Natural killer cell (primary cell): ENCODE measurements around the gene PKD2L2. TPM values are rescaled to one million over a fixed set of nuclear protein-coding genes. Genes with fewer than 3 reads are reported as not detected.

Experiments used
- ATAC-seq, 3 donors: fragments of 150-1000 bp in 2 of 3; fragments of 200-7000 bp in 1 of 3; cut with Tn5 transposase; 1 replicate in 1 of 3; 2 replicates in 2 of 3; pipeline ENCODE4 v1.10.0; 2021; ENCODE audit warnings: mild to moderate bottlenecking in 2 of 3, moderate library complexity in 2 of 3
- DNase-seq, 2 donors: peaks; one replicate each; pipeline versions ENCODE4 v3.0.0 to v3.0.0-alpha.2; 2013 to 2021; ENCODE audit warnings: mixed read lengths in 1 of 2
- H3K27ac ChIP-seq: one replicate; pipeline ENCODE4 v1.5.1; 2013; ENCODE audit warnings: mild to moderate bottlenecking, low read length
- H3K27me3 ChIP-seq: one replicate; pipeline ENCODE4 v1.6.1; 2013; ENCODE audit warnings: low read length; ENCODE audit not compliant: control insufficient read depth, insufficient read depth
- H3K36me3 ChIP-seq: one replicate; pipeline ENCODE4 v1.6.1; 2013; ENCODE audit warnings: low read length; ENCODE audit not compliant: control insufficient read depth, insufficient read depth
- H3K4me1 ChIP-seq: one replicate; pipeline ENCODE4 v1.6.1; 2013; ENCODE audit warnings: low read length; ENCODE audit not compliant: control insufficient read depth, insufficient read depth
- H3K4me3 ChIP-seq: one replicate; pipeline ENCODE4 v1.5.1; 2013; ENCODE audit warnings: low read length
- H3K9me3 ChIP-seq: one replicate; pipeline ENCODE4 v1.6.1; 2013; ENCODE audit warnings: low read length; ENCODE audit not compliant: control insufficient read depth, insufficient read depth
- H3K27ac Mint-ChIP-seq, 2 donors: one replicate each; pipeline ENCODE4 v1.8.0; 2022; ENCODE audit warnings: mild to moderate bottlenecking in 2 of 2, mixed read lengths in 2 of 2, moderate library complexity in 1 of 2
- H3K27me3 Mint-ChIP-seq, 2 donors: one replicate each; pipeline ENCODE4 v1.8.0; 2022; ENCODE audit warnings: low read depth in 2 of 2, mixed read lengths in 2 of 2
- H3K36me3 Mint-ChIP-seq: one replicate; pipeline ENCODE4 v1.8.0; 2022; ENCODE audit warnings: mixed read lengths
- H3K4me1 Mint-ChIP-seq, 2 donors: one replicate each; pipeline ENCODE4 v1.8.0; 2022; ENCODE audit warnings: mixed read lengths in 2 of 2
- H3K4me3 Mint-ChIP-seq: one replicate; pipeline ENCODE4 v1.8.0; 2022; ENCODE audit warnings: mild to moderate bottlenecking, moderate library complexity, mixed read lengths
- H3K9me3 Mint-ChIP-seq, 2 donors: one replicate each; pipeline ENCODE4 v1.8.0; 2022; ENCODE audit warnings: mixed read lengths in 2 of 2
- CTCF ChIP-seq: fragments of 200-600 bp; IDR thresholded peaks from one replicate; pipeline ENCODE4 v1.8.0; 2022; ENCODE audit warnings: antibody characterized with exemption
- WGBS: methylation state at CpG from one replicate; pipeline ENCODE4 v1.1.7; 2013; ENCODE audit warnings: missing lambda C conversion rate; ENCODE audit not compliant: insufficient coverage; 5-methylcytosine and 5-hydroxymethylcytosine counted together
- intact Hi-C: fragments of 100-400 bp; cut with micrococcal nuclease; formaldehyde crosslinking; loops from one replicate; pipeline ENCODE4 v1.14.2; 2022
- total RNA-seq, 4 donors: library from RNA; stranded (reverse); fragments of 120-200 nt in 1 of 4; gene quantifications; one replicate each; pipeline versions ENCODE4 v1.2.3 to v1.2.4, GENCODE V29; 2013 to 2022

The PKD2L2 gene
- total RNA-seq, 3 donors from 2014 or later (not counting 1 experiment from before 2014, with no cell fraction given): 0.78 TPM; not detected in 2

- H3K4me1 Mint-ChIP-seq: peaks cover 14 to 17% of the 10 kb centered on the region in 2 donors
- no peaks in the 10 kb centered on the region for H3K9me3 Mint-ChIP-seq
- ATAC-seq (no peak), DNase-seq (no peak)
- H3K4me3 Mint-ChIP-seq: no peak overlapping the region
- no peaks in the 10 kb centered on the region for H3K27me3 ChIP-seq
- H3K9me3 ChIP-seq: no peaks in the 10 kb centered on the region
- H3K36me3 ChIP-seq: no peaks in the 10 kb centered on the region
- no peak overlapping the region for H3K4me3 ChIP-seq
- no peak for TF ChIP-seq CTCF
- H3K27ac ChIP-seq: no peak overlapping the region
- H3K36me3 Mint-ChIP-seq: no peaks in the 10 kb centered on the region
- no peaks in the 10 kb centered on the region for H3K27me3 Mint-ChIP-seq
- peak overlapping the region in 1 of 2 donors; percentile 71 for H3K27ac Mint-ChIP-seq
- peaks cover 2% of the 10 kb centered on the region for H3K4me1 ChIP-seq
- intact Hi-C loops: no loop called here
- WGBS: 88% methylated on average over 5 of the region's 5 CpGs
These were observed 32.1 kb upstream of the PKD2L2 start for GRCh38 chr5:137856916-137857862.

- Histone ChIP-seq H3K9me3 (no peaks in the 10 kb centered on the region), H3K36me3 (no peaks in the 10 kb centered on the region), H3K4me3 (no peak overlapping the region), H3K4me1 (peaks cover 2% of the 10 kb centered on the region), H3K27ac (no peak overlapping the region), H3K27me3 (no peaks in the 10 kb centered on the region)
- no peak for TF ChIP-seq CTCF
- DNase-seq (peak in 1 of 2 donors; percentile 20), ATAC-seq (peak in 2 of 3 donors; percentile 61 to 67)
- no peaks in the 10 kb centered on the region for H3K27me3 Mint-ChIP-seq
- no peaks in the 10 kb centered on the region for H3K36me3 Mint-ChIP-seq
- H3K27ac Mint-ChIP-seq: peak overlapping the region in 1 of 2 donors; percentile 71
- H3K4me1 Mint-ChIP-seq: peaks cover 14 to 17% of the 10 kb centered on the region in 2 donors
- WGBS: 73% methylated on average over 1 of the region's 3 CpGs
- intact Hi-C loops: no loop called here
- H3K4me3 Mint-ChIP-seq: peak overlapping the region; percentile 67
- no peaks in the 10 kb centered on the region for H3K9me3 Mint-ChIP-seq
These were observed 30.9 kb upstream of the PKD2L2 start for GRCh38 chr5:137858223-137858916.

GRCh38 chr5:137858954-137859353 lies 30.3 kb upstream of the PKD2L2 start:
- Mint-ChIP-seq H3K27ac (no peak overlapping the region), H3K4me1 (peaks cover 14 to 17% of the 10 kb centered on the region in 2 donors), H3K27me3 (no peaks in the 10 kb centered on the region), H3K9me3 (no peaks in the 10 kb centered on the region), H3K36me3 (no peaks in the 10 kb centered on the region), H3K4me3 (no peak overlapping the region)
- Histone ChIP-seq H3K4me1 (peaks cover 2% of the 10 kb centered on the region), H3K36me3 (no peaks in the 10 kb centered on the region), H3K27me3 (no peaks in the 10 kb centered on the region), H3K9me3 (no peaks in the 10 kb centered on the region), H3K27ac (no peak overlapping the region), H3K4me3 (no peak overlapping the region)
- no peak for TF ChIP-seq CTCF
- ATAC-seq (no peak), DNase-seq (no peak)
- intact Hi-C loops: no loop called here
- 91% methylated on average over 5 of the region's 5 CpGs for WGBS
